ENCODE measurements around the gene APC. TPM values are rescaled to one million over a fixed set of nuclear protein-coding genes. Genes with fewer than 3 reads are reported as not detected.

Gene APC
- total RNA-seq, 6 donors from 2014 or later: 38.4 to 95.3 (median 71.6) TPM

DNA sequence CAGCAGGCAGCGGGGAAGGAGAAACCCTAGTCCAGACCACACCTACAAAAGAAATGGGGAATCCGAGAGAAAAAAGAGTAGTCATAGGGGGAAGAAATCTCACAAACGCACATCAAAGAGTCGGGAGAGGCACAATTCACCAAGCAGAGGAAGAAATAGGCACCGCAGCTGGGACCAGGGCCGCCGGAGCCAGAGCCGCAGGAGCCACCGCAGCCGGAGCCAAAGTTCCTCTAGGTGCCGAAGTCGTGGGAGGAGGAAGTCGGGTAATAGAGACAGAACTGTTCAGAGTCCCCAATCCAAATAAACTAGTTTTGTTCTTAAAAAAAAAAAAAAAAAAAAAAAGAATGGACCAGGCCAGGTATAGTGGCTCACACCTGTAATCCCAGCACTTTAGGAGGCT lies 155.1 kb downstream of the APC start:
- Histone ChIP-seq H3K9me3 (no peaks in the 10 kb centered on the region), H3K4me1 (no peaks in the 10 kb centered on the region), H3K4me3 (no peak overlapping the region), H3K27me3 (no peaks in the 10 kb centered on the region), H3K36me3 (peaks cover 0 to 53% (median 15%) of the 10 kb centered on the region in 4 donors), H3K27ac (no peak overlapping the region)
- DNase-seq: peak in 1 of 2 donors; percentile 51
- WGBS, 2 donors: 98% methylated on average over 13 of the region's 13 CpGs
- no peak for ATAC-seq (ENCODE audit: low FRiP score in 2 of 2)
- TF ChIP-seq POLR2AphosphoS5 (IDR thresholded peaks at IDR 0.05): no peak
- no peak for TF ChIP-seq CTCF (IDR thresholded peaks at IDR 0.05)
- TF ChIP-seq EP300 (IDR thresholded peaks at IDR 0.05): no peak
- TF ChIP-seq POLR2A (IDR thresholded peaks at IDR 0.05): no peak

DNA sequence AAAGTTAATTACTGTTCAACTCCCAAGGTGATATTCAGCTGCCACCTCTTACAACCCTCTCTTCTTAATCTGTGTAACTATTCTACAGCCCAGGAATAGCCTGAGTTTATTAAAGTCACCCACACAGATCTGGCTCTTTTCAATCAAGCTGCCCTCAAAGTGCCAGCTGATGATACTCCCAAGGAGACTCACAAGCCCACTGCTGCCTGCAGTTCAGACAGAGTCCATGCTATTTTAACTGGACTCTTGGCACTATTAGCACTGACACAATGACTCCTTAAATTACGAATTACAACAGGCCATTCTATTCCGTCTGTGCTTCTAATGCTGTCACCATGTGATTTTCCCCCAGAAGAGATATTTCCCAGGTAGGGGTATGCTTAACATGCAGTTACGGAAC lies 158.0 kb downstream of the APC start:
- H3K27me3 ChIP-seq: no peaks in the 10 kb centered on the region
- no peak overlapping the region for H3K4me3 ChIP-seq
- no peaks in the 10 kb centered on the region for H3K9me3 ChIP-seq
- H3K4me1 ChIP-seq: no peaks in the 10 kb centered on the region
- ATAC-seq (ENCODE audit: low FRiP score in 2 of 2) (no peak), DNase-seq (no peak)
- H3K27ac ChIP-seq: no peak overlapping the region
- peaks cover under 1 to 70% (median 19%) of the 10 kb centered on the region in 4 donors for H3K36me3 ChIP-seq
- no peak for TF ChIP-seq CTCF (IDR thresholded peaks at IDR 0.05)
- no peak for TF ChIP-seq EP300 (IDR thresholded peaks at IDR 0.05)
- no peak for TF ChIP-seq POLR2A (IDR thresholded peaks at IDR 0.05)
- no peak for TF ChIP-seq POLR2AphosphoS5 (IDR thresholded peaks at IDR 0.05)
- 92 to 96% methylated on average over 3 of the region's 3 CpGs for WGBS, 2 donors

Small RNAs within 50 kb of the gene (small RNA-seq; reads per million reads assigned to genes)
- 0 reads per million in 4 donors for gene RNU6-482P

Other genes starting within 250 kb of the APC start
- 10 to 100 TPM; 27.3 to 90.1 (median 38.9) TPM for gene SRP19, start 123.4 kb downstream of the APC start, total RNA-seq
- 100 to 1,000 TPM in 2 of 6 donors, 10 to 100 TPM in 4; 43.0 to 108 (median 95.3) TPM for gene REEP5, start 184.3 kb downstream of the APC start, total RNA-seq
- gene DCP2, start 238.9 kb downstream of the APC start, total RNA-seq: 100 to 1,000 TPM in 1 of 6 donors, 10 to 100 TPM in 5; 17.8 to 111 (median 53.2) TPM

All from upper lobe of left lung (tissue), 6 donors.